Activated B cell treated with CpG ODN at 0.5 μM for 24 hours (primary cell): ENCODE measurements around the gene ARL13B. TPM values are rescaled to one million over a fixed set of nuclear protein-coding genes. Genes with fewer than 3 reads are reported as not detected.

Experiments
- ATAC-seq: fragments of 200-7000 bp; cut with Tn5 transposase; one replicate; pipeline ENCODE4 v1.10.0; 2021; ENCODE audit warnings: low read depth, mild to moderate bottlenecking, moderate library complexity
- CTCF ChIA-PET: fragments of 350-600 bp; sonication (Branson Sonifier 250); formaldehyde crosslinking; loops from one replicate; lab custom pipeline; 2021; ENCODE audit warnings: antibody characterized with exemption; lab: Charles Lee
- POLR2A ChIA-PET: fragments of 350-600 bp; sonication (Branson Sonifier 250); formaldehyde crosslinking; loops from one replicate; lab custom pipeline; 2021; ENCODE audit warnings: antibody characterized with exemption; lab: Charles Lee
- DNase-seq: peaks from one replicate; pipeline ENCODE4 v3.0.0; 2022
- H3K27ac Mint-ChIP-seq: one replicate; pipeline ENCODE4 v1.8.0; 2020; ENCODE audit warnings: mixed read lengths
- H3K27me3 Mint-ChIP-seq: one replicate; pipeline ENCODE4 v1.8.0; 2021; ENCODE audit warnings: mixed read lengths
- H3K36me3 Mint-ChIP-seq: one replicate; pipeline ENCODE4 v1.8.0; 2021; ENCODE audit warnings: low read depth, mixed read lengths
- H3K4me1 Mint-ChIP-seq: one replicate; pipeline ENCODE4 v1.8.0; 2021; ENCODE audit warnings: mixed read lengths
- H3K4me3 Mint-ChIP-seq: one replicate; pipeline ENCODE4 v1.8.0; 2020; ENCODE audit warnings: mild to moderate bottlenecking, mixed read lengths
- H3K9me3 Mint-ChIP-seq: one replicate; pipeline ENCODE4 v1.8.0; 2020; ENCODE audit warnings: mixed read lengths
- intact Hi-C: fragments of 100-400 bp; cut with micrococcal nuclease; formaldehyde crosslinking; loops from one replicate; pipeline ENCODE4 v1.15.1; 2024
- total RNA-seq: library from RNA; stranded (reverse); gene quantifications from 2 replicates; pipeline ENCODE4 v1.2.3, GENCODE V29; 2022
- TF ChIP-seq, protein P1 (sequence below): fragments of 200-600 bp; IDR thresholded peaks from one replicate; pipeline ENCODE4 v1.8.0; 2022; ENCODE audit warnings: antibody characterized with exemption, mild to moderate bottlenecking

ARL13B gene
- total RNA-seq, 1 donor from 2014 or later, result 12.1 TPM

DNA sequence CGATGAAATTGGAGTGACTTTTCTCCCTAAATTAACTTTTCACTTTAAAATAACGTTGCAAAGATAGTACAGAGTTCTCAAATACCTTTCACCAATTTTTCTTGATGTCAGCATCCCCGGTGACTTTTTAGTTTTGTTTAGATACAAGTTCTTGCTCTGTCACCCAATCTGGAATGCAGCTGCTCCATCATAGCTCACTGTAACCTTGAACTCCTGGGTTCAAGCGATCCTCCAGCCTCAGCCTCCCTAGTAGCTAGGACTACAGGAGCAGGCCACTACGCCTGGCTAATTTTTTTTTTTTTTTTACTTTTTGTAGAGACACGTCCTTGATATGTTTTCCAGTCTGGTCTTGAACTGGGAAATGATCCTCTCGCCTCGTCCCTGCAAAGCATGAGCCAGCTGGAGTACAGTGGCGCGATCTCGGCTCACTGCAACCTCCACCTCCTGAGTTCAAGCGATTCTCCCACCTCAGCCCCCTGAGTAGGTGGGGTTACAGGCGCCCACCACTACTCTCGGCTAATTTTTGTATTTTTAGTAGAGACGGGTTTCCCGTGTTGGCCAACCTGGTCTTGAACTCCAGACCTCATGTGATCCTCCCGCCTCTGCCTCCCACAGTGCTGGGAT lies 83.7 kb downstream of the ARL13B start:
- ChIA-PET POLR2A (interaction anchor here (1.1 to 2.0 kb wide), 3 partner anchors 13 to 84 kb away, joined by 5 to 16 read pairs (median 5); partner anchors contain the start of gene ARL13B), CTCF (interaction anchor here (1.8 kb wide), 1 partner anchor 59 kb away, joined by 13 read pairs; no protein-coding TSS in a partner anchor)
- H3K4me1 Mint-ChIP-seq, result peaks cover 42% of the 10 kb centered on the region
- TF ChIP-seq, protein P1, sequence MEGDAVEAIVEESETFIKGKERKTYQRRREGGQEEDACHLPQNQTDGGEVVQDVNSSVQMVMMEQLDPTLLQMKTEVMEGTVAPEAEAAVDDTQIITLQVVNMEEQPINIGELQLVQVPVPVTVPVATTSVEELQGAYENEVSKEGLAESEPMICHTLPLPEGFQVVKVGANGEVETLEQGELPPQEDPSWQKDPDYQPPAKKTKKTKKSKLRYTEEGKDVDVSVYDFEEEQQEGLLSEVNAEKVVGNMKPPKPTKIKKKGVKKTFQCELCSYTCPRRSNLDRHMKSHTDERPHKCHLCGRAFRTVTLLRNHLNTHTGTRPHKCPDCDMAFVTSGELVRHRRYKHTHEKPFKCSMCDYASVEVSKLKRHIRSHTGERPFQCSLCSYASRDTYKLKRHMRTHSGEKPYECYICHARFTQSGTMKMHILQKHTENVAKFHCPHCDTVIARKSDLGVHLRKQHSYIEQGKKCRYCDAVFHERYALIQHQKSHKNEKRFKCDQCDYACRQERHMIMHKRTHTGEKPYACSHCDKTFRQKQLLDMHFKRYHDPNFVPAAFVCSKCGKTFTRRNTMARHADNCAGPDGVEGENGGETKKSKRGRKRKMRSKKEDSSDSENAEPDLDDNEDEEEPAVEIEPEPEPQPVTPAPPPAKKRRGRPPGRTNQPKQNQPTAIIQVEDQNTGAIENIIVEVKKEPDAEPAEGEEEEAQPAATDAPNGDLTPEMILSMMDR, result no peak
- peaks cover 44% of the 10 kb centered on the region for H3K36me3 Mint-ChIP-seq
- peak overlapping the region; percentile 100 for H3K27ac Mint-ChIP-seq
- H3K9me3 Mint-ChIP-seq, result no peaks in the 10 kb centered on the region
- intact Hi-C loops, result loop anchor here (2.0 kb wide), 1 partner anchor 27 kb away; no protein-coding TSS in a partner anchor
- peak overlapping the region; percentile 98 for H3K4me3 Mint-ChIP-seq
- ATAC-seq (no peak), DNase-seq (no peak)
- H3K27me3 Mint-ChIP-seq, result no peaks in the 10 kb centered on the region

- H3K27me3 Mint-ChIP-seq, result no peaks in the 10 kb centered on the region
- ChIA-PET POLR2A (no interaction called here), CTCF (no interaction called here)
- H3K9me3 Mint-ChIP-seq, result no peaks in the 10 kb centered on the region
- H3K4me3 Mint-ChIP-seq, result peak overlapping the region; percentile 98
- H3K36me3 Mint-ChIP-seq, result peaks cover 49% of the 10 kb centered on the region
- peaks cover 47% of the 10 kb centered on the region for H3K4me1 Mint-ChIP-seq
- TF ChIP-seq, protein P1, result no peak
- DNase-seq (no peak), ATAC-seq (no peak)
- intact Hi-C loops, result no loop called here
- H3K27ac Mint-ChIP-seq, result peak overlapping the region; percentile 100
Observed at GRCh38 chr3:94064243-94064860, 84.4 kb downstream of the ARL13B start.

DNA sequence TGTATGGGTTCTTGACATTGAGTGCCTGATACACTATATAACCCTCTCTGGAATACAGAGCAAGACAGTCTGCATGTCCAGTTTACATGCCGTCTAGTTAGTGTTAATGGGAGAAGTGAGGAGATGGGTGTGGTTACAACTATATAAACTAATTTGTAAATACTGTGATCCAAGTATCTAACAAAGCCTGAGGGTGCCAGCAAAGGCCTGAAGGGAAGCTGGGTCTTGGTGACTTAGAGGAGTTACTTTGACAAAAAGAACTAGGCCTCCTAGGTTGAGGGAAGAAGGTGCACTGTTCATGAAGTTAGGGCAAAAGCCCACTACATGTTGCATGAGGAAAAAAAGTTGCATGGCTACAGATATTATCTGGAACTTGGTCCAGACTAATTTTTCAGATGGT lies 85.2 kb downstream of the ARL13B start:
- intact Hi-C loops, result no loop called here
- Mint-ChIP-seq H3K4me1 (peaks cover 50% of the 10 kb centered on the region), H3K36me3 (peaks cover 49% of the 10 kb centered on the region), H3K9me3 (no peaks in the 10 kb centered on the region), H3K4me3 (no peak overlapping the region), H3K27me3 (no peaks in the 10 kb centered on the region), H3K27ac (no peak overlapping the region)
- DNase-seq (no peak), ATAC-seq (no peak)
- ChIA-PET CTCF (no interaction called here), POLR2A (no interaction called here)
- TF ChIP-seq, protein P1, result no peak

- Mint-ChIP-seq H3K27me3 (no peaks in the 10 kb centered on the region), H3K36me3 (peaks cover 44% of the 10 kb centered on the region), H3K27ac (no peak overlapping the region), H3K4me3 (no peak overlapping the region), H3K4me1 (peaks cover 56% of the 10 kb centered on the region), H3K9me3 (no peaks in the 10 kb centered on the region)
- ATAC-seq (no peak), DNase-seq (no peak)
- CTCF ChIA-PET, result no interaction called here
- intact Hi-C loops, result no loop called here
- POLR2A ChIA-PET, result interaction anchor here (0.5 kb wide), 1 partner anchor 73 kb away, joined by 4 read pairs; no protein-coding TSS in a partner anchor
- TF ChIP-seq, protein P1, result no peak
Observed at GRCh38 chr3:94065819-94066480, 86.0 kb downstream of the ARL13B start.
